NB4 (cell line): ENCODE results near the gene ADM5.

Source experiments
- DNase-seq: peaks from one replicate; pipeline ENCODE4 v3.0.0; 2010; ENCODE audit warnings: low read depth
- H3K4me3 ChIP-seq: one replicate; pipeline ENCODE4 v1.5.1; 2011; ENCODE audit warnings: mild to moderate bottlenecking, low read depth, low read length, moderate library complexity
- CTCF ChIP-seq: IDR thresholded peaks from one replicate; pipeline ENCODE4 v1.5.1; 2012; ENCODE audit warnings: low read depth, low read length
- MAX ChIP-seq: IDR thresholded peaks from 2 replicates; pipeline ENCODE4 v1.6.1; 2011; ENCODE audit warnings: low read depth, low read length
- MYC ChIP-seq: IDR thresholded peaks from 2 replicates; pipeline ENCODE4 v1.6.1; 2011; ENCODE audit warnings: low read depth, low read length
- POLR2A ChIP-seq: IDR thresholded peaks from 2 replicates; pipeline ENCODE4 v1.6.1; 2011; ENCODE audit warnings: mild to moderate bottlenecking; ENCODE audit not compliant: insufficient read length; ENCODE audit errors: extremely low read depth

Gene ADM5

DNA sequence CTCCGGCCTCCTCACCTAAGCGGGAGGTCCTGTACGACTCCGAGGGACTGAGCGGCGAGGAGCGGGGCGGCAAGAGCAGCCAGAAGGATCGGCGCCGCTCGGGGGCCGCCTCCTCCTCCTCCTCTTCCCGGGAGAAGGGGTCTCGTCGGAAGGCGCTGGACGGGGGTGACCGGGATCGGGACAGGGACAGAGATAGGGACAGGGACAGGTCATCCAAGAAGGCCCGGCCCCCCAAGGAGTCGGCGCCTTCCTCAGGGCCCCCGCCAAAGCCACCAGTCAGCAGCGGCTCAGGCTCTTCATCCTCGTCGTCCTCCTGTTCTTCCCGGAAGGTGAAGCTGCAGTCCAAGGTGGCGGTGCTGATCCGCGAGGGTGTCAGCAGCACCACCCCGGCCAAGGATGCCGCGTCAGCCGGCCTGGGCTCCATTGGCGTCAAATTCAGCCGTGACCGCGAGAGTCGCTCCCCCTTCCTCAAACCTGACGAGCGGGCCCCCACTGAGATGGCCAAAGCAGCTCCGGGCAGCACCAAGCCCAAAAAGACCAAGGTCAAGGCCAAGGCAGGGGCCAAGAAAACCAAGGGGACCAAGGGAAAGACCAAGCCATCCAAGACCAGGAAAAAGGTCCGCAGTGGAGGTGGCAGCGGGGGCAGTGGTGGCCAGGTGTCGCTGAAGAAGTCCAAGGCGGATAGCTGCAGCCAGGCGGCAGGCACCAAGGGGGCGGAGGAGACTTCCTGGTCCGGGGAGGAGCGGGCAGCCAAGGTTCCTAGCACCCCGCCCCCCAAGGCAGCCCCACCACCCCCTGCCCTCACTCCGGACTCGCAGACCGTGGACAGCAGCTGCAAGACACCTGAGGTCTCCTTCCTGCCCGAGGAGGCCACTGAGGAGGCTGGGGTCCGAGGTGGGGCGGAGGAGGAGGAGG, 36.6 kb upstream of the ADM5 start:
- TF ChIP-seq CTCF (no peak), POLR2A (no peak), MYC (no peak), MAX (no peak)
- DNase-seq = no peak
- H3K4me3 ChIP-seq = no peak overlapping the region

- no peak for DNase-seq
- H3K4me3 ChIP-seq = no peak overlapping the region
- TF ChIP-seq POLR2A (no peak), MAX (no peak), MYC (no peak), CTCF (no peak)
These were observed 36.0 kb upstream of the ADM5 start for GRCh38 chr19:49653466-49653806.

- no peak for DNase-seq
- no peak overlapping the region for H3K4me3 ChIP-seq
- no peak for TF ChIP-seq MYC
- TF ChIP-seq MAX = no peak
- TF ChIP-seq POLR2A = no peak
- TF ChIP-seq CTCF = no peak
These were observed 34.8 kb upstream of the ADM5 start for GRCh38 chr19:49654581-49654980.

DNA sequence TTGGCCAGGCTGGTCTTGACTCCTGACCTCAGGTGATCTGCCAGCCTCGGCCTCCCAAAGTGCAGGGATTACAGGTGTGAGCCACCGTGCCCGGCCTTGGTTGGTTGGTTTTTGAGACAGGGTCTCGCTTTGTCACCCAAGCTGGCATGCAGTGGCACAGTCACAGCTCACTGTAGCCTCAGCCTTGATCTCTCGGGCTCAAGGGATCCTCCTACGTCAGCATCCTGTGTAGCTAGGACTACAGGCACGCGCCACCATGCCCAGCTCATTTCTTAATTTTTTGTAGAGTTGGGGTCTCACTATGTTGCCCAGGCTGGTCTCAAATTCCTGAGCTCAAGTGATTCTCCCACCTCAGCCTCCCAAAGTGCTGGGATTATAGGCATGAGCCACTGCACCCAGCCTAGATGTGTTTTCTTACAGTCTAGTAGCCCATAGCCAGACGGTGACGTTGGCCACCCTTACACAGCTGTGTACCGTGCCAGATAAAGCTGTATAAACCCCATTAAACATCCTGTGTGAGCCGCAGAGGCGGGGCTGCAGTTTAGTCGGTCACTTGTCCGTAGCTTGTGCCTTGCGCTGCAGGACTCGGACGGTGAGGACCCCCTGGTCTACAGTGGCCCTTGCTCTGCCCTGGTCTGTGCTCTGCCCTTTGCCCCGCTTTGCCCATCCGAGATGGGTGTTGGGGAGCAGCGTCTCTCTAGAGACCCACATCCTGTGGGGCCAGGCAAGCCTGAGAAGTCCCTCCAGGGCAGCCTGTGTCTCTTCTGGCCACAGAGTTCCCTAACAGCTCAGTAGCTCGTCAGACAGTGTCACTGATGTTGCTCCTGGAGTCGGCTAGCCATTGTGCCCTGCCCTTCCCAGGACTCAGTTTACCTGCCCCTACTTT, 33.6 kb upstream of the ADM5 start:
- TF ChIP-seq CTCF (no peak), MAX (no peak), POLR2A (no peak), MYC (no peak)
- DNase-seq = no peak
- no peak overlapping the region for H3K4me3 ChIP-seq

GRCh38 chr19:49656456-49657109, 32.8 kb upstream of the ADM5 start:
- TF ChIP-seq MYC (no peak), MAX (no peak), CTCF (no peak)

More at GRCh38 chr19:49656456-49657109, 32.8 kb upstream of the ADM5 start:
- H3K4me3 ChIP-seq = no peak overlapping the region
- no peak for DNase-seq
